T-helper 22 cell (primary cell): ENCODE measurements around the gene UACA.
"Not testable (repeated sequence)": the region's sequence is repeated elsewhere in the genome, so short reads cannot be mapped to it uniquely, and the experiment has no call there.

Experiments
- DNase-seq: peaks from one replicate; pipeline ENCODE4 v3.0.0-alpha.2; 2020; ENCODE audit warnings: low read depth

Gene UACA

GRCh38 chr15:70628549-70628896, 134.8 kb downstream of the UACA start:
- DNase-seq, result no peak

- DNase-seq, result no peak
These were observed 135.4 kb downstream of the UACA start for GRCh38 chr15:70627734-70628548.

GRCh38 chr15:70627322-70627721, 136.0 kb downstream of the UACA start:
- DNase-seq, result no peak

GRCh38 chr15:70625438-70625837, 137.9 kb downstream of the UACA start:
- DNase-seq, result no peak

GRCh38 chr15:70625011-70625410, 138.3 kb downstream of the UACA start:
- no peak for DNase-seq

- DNase-seq, result no peak
These were observed 144.4 kb downstream of the UACA start for GRCh38 chr15:70618929-70619328.

GRCh38 chr15:70617911-70618287, 145.5 kb downstream of the UACA start:
- DNase-seq, result no peak

- no peak for DNase-seq
These were observed 146.1 kb downstream of the UACA start for GRCh38 chr15:70617076-70617910.

- not testable (repeated sequence) for DNase-seq
These were observed 147.0 kb downstream of the UACA start for GRCh38 chr15:70616311-70616756.

GRCh38 chr15:70615435-70616310, 147.7 kb downstream of the UACA start:
- DNase-seq, result no peak

GRCh38 chr15:70614221-70614620, 149.1 kb downstream of the UACA start:
- DNase-seq, result no peak

- no peak for DNase-seq
These were observed 150.1 kb downstream of the UACA start for GRCh38 chr15:70613271-70613670.

GRCh38 chr15:70611286-70611685, 152.1 kb downstream of the UACA start:
- no peak for DNase-seq

GRCh38 chr15:70610541-70610940, 152.8 kb downstream of the UACA start:
- no peak for DNase-seq

GRCh38 chr15:70609889-70610288, 153.5 kb downstream of the UACA start:
- DNase-seq, result no peak

- no peak for DNase-seq
These were observed 155.2 kb downstream of the UACA start for GRCh38 chr15:70608144-70608543.

- DNase-seq, result no peak
These were observed 157.6 kb downstream of the UACA start for GRCh38 chr15:70605606-70606410.

- DNase-seq, result no peak
These were observed 158.6 kb downstream of the UACA start for GRCh38 chr15:70604666-70605315.
